GM21619 (cell line): ENCODE data around the gene TNFAIP8.

Source experiments
- ATAC-seq: cut with Tn5 transposase; IDR thresholded peaks from one replicate; pipeline ENCODE4 v1.9.1; 2021; ENCODE audit not compliant: unreplicated experiment

The TNFAIP8 gene

DNA sequence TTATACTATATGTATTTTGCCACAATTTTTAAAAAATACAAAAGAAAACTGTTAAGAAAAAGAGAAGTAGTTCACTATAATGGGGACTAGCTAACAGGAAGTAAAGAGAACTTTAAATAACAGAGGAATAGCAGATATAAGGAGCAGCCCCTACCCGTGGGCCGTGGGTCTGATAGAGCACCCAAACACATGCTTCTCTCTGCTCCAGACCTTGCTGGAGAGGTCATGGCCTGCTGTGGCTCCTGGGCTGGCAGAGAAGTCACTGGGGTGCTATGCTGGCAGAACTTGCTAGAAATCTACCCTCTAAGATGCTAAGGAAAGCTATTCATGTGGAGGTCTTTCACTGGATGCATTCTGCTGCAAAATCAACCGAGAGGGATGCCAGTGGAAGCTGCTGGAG lies 10.0 kb upstream of the TNFAIP8 start:
- ATAC-seq: no peak

DNA sequence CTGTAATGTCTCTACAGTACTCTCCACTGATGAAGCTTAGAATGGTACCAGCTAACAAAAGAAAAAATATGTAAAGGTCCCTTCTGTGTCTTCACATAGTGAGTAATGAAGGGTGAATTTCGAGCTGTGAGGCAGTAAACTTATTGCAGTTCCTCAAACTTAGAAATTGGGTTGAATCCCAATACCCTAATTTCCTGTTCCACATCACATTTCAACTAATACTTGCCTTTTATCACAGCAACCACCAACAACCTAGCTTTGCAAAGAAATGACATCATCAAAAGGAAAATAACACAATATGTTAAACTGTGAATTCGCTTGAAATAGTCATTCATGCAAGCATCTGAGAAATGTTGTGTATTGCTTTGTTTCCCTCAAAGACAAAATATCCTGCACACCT lies 9.4 kb upstream of the TNFAIP8 start:
- ATAC-seq: no peak

DNA sequence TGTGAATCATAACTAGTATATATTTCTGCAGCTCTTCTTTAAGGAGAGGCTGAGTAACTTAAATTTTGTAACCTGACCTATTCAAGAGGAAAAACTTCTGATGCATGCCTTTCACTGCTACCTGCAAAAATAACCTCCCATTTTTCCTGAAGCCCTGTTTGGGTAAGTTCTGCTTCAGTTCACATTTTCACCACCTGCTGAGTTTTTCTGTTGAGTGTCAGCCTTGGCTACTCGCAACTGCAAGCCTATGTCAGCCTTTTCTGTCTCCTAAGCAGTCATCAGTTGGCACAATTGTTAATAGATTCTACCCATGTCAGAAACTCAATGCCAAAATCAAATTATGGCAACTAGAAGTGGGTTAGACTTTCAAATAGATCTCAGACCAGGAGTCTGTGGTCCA lies 8.2 kb upstream of the TNFAIP8 start:
- no peak for ATAC-seq

- no peak for ATAC-seq
Observed at GRCh38 chr5:119347991-119348390, 7.8 kb upstream of the TNFAIP8 start.

- no peak for ATAC-seq
Observed at GRCh38 chr5:119353213-119353612, 2.6 kb upstream of the TNFAIP8 start.

DNA sequence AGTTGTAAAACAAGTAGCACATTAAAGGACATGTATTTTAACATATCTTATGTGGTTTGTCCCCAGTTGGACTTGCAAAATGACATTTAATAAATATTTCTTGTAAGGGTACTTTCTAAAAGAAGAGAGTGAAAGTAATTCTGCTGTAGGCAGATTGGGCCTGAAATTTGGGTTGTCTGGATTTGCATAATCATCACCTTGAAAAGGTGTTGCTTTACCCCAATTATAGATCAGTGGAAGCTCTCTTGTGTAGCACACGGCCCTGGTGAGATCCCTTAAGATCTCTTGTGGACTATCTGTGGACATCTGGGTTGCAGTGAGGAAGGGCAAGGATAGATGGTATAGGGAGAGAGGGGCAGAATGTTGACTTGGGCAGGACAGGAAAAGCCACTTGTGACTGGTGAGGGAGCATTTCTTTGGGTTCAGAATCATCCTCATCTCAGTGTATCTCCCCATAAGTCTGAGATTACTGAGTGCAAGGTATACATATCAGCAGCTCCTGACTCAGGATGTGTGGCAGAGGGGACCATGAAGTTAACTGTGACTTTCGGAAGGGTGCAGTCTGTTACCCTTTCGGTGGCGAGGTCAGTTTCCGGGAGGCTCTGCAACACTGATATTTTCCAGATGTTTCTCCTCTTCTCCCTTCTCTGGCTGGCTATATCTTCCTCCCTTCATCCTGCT lies 2.0 kb upstream of the TNFAIP8 start:
- peak; percentile 63 for ATAC-seq

DNA sequence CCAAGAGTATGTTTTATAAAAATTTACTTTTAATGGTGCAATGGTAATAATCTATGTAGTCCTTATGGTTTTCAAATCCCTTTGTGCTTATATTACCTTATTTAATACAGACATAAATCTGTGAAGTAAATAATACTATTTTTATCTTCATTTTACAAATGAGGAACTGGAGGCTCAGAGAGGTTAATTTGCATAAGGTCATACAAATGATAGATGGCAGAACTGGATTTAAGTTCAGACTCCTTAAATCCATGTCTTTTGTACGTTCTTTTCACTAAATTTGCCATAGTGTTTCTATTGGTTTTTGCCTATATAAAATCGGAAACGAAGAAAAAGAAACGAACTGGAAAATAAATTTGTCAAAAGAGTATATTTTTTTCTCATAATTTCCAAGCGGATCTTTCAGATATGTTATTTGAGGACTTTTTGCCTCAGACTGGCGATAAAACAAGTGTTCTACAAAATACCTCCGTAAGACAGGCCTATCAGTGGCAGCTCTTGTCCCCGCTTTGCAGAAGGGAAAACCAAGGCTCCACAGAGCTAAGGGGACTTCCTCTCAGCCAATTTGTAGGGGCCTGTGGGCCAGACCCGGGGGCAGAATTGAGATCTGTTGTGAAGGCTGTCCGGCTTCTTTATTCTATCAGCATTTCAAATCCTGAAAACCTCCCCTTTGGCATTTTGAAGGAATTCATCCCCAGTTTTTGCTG lies 1.1 kb upstream of the TNFAIP8 start:
- no peak for ATAC-seq

DNA sequence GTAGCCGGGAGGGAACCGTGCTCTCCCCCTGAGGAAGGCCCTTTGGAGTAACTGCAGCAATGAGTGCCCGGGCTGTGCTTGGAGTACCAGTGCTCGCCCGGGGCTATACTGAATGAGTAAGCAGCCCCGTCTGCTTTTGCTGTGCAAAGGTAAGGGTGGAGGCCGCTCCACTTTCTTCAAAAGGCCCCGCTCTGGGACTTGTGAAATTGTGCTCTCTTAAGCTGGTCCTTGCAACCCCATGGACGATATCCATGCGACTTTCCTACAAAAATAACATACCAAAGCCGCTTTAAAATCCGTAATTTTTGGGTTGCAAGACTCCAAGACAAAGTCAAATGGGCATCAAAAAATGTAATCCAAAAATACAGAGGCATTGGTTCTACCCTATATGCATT lies 578 bp upstream of the TNFAIP8 start:
- peak; percentile 11 for ATAC-seq

- ATAC-seq: no peak
Observed at GRCh38 chr5:119356612-119357188, 881 bp downstream of the TNFAIP8 start.

- ATAC-seq: no peak
Observed at GRCh38 chr5:119357270-119357669, 1.5 kb downstream of the TNFAIP8 start.

GRCh38 chr5:119357808-119358529 lies 2.1 kb downstream of the TNFAIP8 start:
- no peak for ATAC-seq

DNA sequence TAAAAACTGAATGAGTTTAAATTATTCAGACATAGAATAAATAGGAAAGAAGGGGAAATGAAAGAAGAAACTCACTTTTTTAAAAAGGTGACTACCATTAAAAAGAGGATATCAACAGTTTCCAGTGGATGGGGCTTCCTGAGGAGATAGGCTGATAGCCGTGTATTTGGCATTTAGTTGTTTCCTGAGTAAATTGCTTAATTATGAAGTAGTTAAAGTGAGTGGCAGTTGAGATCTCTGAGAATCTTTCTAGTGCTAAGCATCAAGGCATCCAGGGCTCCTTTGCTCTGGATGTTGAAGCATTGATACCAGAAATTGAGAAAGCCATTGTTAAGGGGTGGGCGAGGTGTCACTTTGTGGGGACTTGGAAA lies 2.7 kb downstream of the TNFAIP8 start:
- no peak for ATAC-seq

DNA sequence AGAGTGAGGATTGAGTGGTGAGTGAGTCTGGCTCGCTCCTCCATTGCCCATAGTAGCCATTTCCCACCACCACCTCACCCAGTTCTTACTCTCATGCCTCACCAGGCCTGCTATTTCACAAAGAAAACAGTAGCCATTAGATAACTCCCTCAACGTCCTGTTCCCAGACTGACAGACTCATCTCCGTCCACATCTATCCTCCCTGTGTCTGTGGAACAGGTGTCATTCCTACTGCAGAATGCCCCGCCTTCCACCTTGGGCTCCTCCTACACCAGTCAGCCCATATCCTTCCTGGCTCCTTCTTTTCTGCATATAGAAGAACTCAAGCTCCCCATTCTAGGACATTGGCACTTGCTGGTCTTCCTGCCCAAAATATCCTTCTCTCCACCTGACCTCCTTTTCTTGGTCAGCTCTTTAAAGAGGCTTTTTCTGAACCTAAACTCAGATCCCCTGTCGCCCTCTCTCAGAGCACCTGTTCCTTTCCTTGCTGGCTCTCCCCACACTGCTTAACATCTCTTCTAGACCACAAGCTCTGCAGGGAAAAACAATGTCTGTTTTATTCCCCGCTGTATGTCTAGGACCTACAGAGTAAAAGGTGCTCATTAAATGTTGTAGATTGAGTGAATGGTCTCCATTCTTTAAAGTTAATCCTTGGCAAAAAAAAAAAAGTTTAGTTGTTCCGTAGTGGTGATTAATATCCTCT lies 3.2 kb downstream of the TNFAIP8 start:
- ATAC-seq: no peak

DNA sequence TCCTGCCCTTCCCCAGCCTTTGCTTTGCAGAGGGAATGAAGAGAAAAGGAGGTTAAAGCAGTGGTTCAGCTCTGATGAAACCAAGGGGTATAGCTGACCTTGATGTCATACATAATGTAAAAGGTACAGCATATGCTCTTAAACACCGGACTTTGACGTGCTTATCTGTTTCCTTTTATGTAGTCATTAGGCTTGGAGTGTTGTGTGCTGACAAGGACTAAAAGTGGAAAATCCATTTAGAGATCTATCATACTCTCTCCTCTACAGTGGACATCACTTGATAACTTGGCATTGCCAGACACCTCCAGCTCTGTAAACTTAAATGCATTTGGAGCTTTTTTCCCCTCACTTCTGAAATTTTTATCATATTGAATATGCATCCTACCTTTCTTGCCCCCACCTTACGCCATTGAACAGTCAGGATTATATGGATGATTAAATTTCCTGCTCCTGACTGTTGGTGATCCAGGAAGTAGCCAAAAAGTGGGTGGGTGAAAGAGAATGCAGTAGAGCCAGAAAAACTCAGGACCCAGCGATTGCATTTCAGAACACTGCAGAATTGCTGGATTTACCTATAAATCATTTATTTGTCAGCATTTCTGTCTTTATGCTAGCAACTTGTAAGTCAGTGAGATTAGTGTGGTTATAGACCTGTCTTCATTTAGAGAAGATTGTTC lies 4.1 kb downstream of the TNFAIP8 start:
- no peak for ATAC-seq

DNA sequence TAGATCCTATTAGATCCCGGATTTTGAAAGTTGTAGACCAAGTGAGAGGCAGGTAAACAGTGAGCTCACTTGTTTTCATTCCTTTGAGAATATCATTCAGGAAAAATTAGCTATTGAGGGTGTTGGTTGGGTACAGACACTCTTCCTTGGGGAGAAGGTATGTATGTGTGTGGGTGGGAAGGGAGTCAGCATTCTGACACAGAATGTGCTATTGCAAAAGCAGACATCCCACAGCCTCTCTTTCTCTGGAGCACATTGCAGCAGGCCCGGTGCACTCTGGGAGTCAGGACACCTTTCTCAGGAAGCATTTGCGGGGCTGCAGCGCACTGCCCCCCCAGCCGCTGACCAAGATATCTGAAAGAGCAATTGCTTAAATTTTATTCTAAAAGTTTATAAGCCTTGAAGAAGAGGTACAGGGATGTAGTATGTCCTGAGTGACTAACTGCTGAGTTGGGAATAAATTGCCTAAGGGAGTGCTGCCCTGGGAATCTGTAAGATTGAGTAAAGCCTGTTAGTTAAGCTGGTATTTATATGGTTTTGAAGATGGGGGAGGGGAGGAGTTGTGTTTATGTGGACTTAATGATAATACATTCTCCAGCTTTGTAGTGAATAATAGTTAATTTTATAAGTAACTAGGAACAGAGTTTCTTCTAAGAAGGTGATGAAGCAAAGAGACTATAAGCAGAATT lies 5.2 kb downstream of the TNFAIP8 start:
- ATAC-seq: no peak

- no peak for ATAC-seq
Observed at GRCh38 chr5:119361594-119362125, 5.8 kb downstream of the TNFAIP8 start.

DNA sequence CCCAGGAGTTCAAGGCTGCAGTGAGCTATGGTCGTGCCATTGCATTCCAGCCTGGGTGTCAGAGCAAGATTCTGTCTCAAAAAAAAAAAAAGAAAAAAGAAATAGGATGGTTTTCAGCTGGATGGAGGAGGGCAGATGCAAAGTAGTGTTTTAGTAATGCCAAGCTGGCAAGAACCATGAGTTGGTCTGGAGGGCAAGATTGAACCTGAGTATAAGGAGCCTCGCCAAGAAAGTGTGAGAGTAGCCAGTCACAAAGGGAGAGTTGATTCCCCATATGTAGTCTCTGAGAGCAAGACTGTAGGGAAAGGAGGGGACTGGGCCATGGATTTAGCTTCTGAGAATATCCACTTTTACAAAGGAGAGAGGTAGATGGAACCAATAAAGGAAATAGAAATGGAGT lies 6.9 kb downstream of the TNFAIP8 start:
- ATAC-seq: no peak

DNA sequence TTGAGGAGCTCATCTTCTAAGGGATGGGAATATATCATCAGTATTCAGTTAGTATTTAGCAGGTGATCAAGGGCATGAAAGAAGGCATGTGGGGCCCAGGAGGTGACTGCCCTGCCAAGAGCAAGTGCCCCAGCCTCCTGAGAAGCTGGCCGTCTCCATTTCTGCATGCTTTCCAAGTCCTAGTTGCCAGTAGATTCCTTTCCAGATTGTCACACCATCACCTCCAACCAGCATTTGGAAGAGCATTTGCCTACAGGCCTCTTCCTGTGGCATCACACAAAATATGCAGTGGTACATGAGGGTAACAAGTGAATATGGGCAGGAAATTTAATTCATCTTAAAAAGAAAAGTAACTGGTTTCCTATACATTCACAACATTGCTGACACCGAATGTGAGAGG lies 7.5 kb downstream of the TNFAIP8 start:
- no peak for ATAC-seq

GRCh38 chr5:119363936-119364335 lies 8.1 kb downstream of the TNFAIP8 start:
- ATAC-seq: peak; percentile 29
